NB4 (cell line): ENCODE measurements around the gene ADAM12.

Source experiments
- MAX ChIP-seq: IDR thresholded peaks from 2 replicates; pipeline ENCODE4 v1.6.1; 2011; ENCODE audit warnings: low read depth, low read length
- MYC ChIP-seq: IDR thresholded peaks from 2 replicates; pipeline ENCODE4 v1.6.1; 2011; ENCODE audit warnings: low read depth, low read length
- POLR2A ChIP-seq: IDR thresholded peaks from 2 replicates; pipeline ENCODE4 v1.6.1; 2011; ENCODE audit warnings: mild to moderate bottlenecking; ENCODE audit not compliant: insufficient read length; ENCODE audit errors: extremely low read depth
- TF ChIP-seq, protein P1 (sequence below): IDR thresholded peaks from one replicate; pipeline ENCODE4 v1.5.1; 2012; ENCODE audit warnings: low read depth, low read length

DNA sequence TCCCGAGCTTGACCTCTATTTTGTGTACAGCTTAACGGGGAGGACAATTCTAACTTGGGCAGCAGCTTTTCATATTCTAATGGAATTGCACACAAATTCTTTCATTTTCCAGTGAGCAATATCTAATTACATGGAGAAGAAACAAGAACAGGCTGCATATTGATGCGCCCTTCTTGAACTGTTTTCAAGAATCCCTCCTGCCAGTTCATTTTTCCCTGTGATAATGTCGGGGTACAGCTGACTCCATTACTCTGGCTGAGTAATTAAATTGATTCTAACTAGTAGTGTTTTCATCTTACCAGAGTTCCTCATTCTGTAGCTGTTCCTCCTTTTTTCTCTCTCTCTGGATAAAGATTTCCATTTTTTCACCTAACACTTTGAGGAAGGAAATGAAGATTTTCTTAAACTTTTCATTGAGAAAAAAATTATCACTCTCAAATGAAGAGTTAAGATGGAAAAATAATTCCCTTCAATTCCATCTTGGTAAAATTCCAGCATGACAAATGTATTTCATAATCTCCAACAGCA is 301.1 kb downstream of the ADAM12 start:
- TF ChIP-seq, protein P1, sequence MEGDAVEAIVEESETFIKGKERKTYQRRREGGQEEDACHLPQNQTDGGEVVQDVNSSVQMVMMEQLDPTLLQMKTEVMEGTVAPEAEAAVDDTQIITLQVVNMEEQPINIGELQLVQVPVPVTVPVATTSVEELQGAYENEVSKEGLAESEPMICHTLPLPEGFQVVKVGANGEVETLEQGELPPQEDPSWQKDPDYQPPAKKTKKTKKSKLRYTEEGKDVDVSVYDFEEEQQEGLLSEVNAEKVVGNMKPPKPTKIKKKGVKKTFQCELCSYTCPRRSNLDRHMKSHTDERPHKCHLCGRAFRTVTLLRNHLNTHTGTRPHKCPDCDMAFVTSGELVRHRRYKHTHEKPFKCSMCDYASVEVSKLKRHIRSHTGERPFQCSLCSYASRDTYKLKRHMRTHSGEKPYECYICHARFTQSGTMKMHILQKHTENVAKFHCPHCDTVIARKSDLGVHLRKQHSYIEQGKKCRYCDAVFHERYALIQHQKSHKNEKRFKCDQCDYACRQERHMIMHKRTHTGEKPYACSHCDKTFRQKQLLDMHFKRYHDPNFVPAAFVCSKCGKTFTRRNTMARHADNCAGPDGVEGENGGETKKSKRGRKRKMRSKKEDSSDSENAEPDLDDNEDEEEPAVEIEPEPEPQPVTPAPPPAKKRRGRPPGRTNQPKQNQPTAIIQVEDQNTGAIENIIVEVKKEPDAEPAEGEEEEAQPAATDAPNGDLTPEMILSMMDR: no peak
- TF ChIP-seq POLR2A (no peak), MAX (no peak), MYC (no peak)
